ENCODE results near the gene DLG2. TPM values are rescaled to one million over a fixed set of nuclear protein-coding genes. Genes with fewer than 3 reads are reported as not detected.
A peak's percentile ranks its signal among the peaks of the same experiment; 100 is the strongest.

Gene DLG2
- total and polyA plus RNA-seq, 2 of the 8 experiments (the other 6 are each of a cell fraction or from before 2014, with no cell fraction given), result 1.7 to 14.3 TPM

- TF ChIP-seq CHD7 (IDR thresholded peaks at IDR 0.05; ENCODE audit: insufficient replicate concordance, low read length) (no peak), CBX8 (IDR thresholded peaks at IDR 0.05; ENCODE audit: borderline replicate concordance, low read depth, low read length) (no peak), RNF2 (IDR thresholded peaks at IDR 0.05; ENCODE audit: borderline replicate concordance, low read depth, low read length, missing control alignments, poor library complexity, severe bottlenecking) (no peak), CEBPB (IDR thresholded peaks at IDR 0.05; ENCODE audit: low read depth, low read length) (peak; percentile 66; the same call in 1 of the 2 replicates), YY1 (IDR thresholded peaks at IDR 0.05; ENCODE audit: low read depth, low read length) (0 out of 2 replicates have a peak, but pooled peaks have one; percentile 13), HDAC6 (IDR thresholded peaks at IDR 0.05; ENCODE audit: low read depth, low read length) (no peak), ATF2 (IDR thresholded peaks at IDR 0.05; ENCODE audit: low read length) (no peak)
Measured at GRCh38 chr11:85182441-85183387, 444.4 kb downstream of the DLG2 start (continued).
